ENCODE results near the gene MMP24. TPM values are rescaled to one million over a fixed set of nuclear protein-coding genes. Genes with fewer than 3 reads are reported as not detected.

The MMP24 gene
- total RNA-seq, 1 donor from 2014 or later: not detected

DNA sequence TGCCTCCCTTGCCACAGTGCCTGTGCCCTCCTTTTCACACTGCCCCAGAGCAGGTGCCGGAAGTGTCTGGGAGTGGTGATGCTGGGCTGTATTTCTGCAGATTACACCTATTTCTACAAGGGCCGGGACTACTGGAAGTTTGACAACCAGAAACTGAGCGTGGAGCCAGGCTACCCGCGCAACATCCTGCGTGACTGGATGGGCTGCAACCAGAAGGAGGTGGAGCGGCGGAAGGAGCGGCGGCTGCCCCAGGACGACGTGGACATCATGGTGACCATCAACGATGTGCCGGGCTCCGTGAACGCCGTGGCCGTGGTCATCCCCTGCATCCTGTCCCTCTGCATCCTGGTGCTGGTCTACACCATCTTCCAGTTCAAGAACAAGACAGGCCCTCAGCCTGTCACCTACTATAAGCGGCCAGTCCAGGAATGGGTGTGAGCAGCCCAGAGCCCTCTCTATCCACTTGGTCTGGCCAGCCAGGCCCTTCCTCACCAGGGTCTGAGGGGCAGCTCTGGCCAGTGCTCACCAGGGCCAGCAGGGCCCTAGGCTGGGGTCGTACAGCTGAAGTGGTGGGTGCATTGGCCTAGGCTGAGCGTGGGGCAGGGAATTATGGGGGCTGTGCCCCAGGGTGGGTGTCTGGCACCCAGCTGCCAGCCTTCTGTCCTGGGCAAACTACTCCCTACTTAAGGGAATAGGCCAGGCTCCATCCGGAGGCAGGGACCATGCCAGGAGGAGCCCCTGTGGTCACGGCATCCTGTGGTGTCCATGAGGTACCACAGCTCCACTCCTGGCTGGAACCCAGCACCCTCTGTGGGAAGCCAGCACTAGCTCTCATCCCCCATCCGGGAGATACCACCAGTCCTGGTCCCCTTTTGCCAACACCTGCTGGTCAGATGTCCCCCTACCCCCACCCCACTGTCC lies 47.9 kb downstream of the MMP24 start:
- Mint-ChIP-seq H3K9me3 (no peaks in the 10 kb centered on the region), H3K4me1 (peaks cover 18% of the 10 kb centered on the region), H3K27ac (no peak overlapping the region), H3K36me3 (ENCODE audit: low read depth) (peaks cover 46% of the 10 kb centered on the region), H3K4me3 (no peak overlapping the region), H3K27me3 (no peaks in the 10 kb centered on the region)
- no peak for DNase-seq
- TF ChIP-seq, protein P1, sequence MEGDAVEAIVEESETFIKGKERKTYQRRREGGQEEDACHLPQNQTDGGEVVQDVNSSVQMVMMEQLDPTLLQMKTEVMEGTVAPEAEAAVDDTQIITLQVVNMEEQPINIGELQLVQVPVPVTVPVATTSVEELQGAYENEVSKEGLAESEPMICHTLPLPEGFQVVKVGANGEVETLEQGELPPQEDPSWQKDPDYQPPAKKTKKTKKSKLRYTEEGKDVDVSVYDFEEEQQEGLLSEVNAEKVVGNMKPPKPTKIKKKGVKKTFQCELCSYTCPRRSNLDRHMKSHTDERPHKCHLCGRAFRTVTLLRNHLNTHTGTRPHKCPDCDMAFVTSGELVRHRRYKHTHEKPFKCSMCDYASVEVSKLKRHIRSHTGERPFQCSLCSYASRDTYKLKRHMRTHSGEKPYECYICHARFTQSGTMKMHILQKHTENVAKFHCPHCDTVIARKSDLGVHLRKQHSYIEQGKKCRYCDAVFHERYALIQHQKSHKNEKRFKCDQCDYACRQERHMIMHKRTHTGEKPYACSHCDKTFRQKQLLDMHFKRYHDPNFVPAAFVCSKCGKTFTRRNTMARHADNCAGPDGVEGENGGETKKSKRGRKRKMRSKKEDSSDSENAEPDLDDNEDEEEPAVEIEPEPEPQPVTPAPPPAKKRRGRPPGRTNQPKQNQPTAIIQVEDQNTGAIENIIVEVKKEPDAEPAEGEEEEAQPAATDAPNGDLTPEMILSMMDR (IDR thresholded peaks at IDR 0.05): no peak
- ChIA-PET CTCF (no interaction called here), POLR2A (interaction anchor here (0.6 to 0.7 kb wide), 2 partner anchors 137 to 180 kb away, joined by 3 to 4 read pairs; no protein-coding TSS in a partner anchor)
- intact Hi-C loops (cut with micrococcal nuclease): loop anchor here (5.0 kb wide), 1 partner anchor 317 kb away; the partner anchor contains the start of genes GSS and MYH7B
- ATAC-seq (ENCODE audit: low read depth): no peak

DNA sequence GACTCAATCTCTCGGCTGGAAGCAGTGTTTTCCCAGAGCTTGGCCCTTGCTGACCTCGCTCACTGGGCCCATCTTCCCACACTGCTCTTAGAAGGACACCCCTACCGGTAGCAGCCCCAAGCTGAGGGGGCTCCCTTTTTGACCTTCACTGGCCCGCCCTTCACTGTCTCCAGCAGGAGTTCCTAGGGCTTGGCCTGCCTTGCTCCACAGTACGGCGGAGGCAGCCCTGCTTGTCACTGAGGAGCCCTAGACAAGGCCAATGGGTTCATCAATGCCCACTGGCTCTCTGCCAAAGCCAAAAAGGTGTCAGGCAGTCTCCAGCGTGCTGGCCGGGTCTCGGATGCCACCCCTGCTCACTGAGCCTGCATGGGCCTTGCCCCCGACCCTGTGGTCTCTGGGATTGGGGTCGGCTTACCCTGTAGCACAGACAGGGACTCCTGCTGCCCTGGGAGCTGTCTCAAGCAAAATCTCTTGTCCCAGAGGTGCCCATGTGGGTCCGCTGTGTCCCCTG lies 49.3 kb downstream of the MMP24 start:
- Mint-ChIP-seq H3K9me3 (no peaks in the 10 kb centered on the region), H3K4me1 (peaks cover 22% of the 10 kb centered on the region), H3K27me3 (no peaks in the 10 kb centered on the region), H3K4me3 (peak overlapping the region; percentile 97), H3K36me3 (ENCODE audit: low read depth) (peaks cover 48% of the 10 kb centered on the region), H3K27ac (no peak overlapping the region)
- ChIA-PET POLR2A (interaction anchor here (0.6 to 1.5 kb wide), 2 partner anchors 9 to 1521 kb away, joined by 6 to 11 read pairs; partner anchors contain the start of gene EIF6), CTCF (no interaction called here)
- intact Hi-C loops (cut with micrococcal nuclease): loop anchor here (2.0 to 5.0 kb wide), 2 partner anchors 183 to 318 kb away; partner anchors contain the start of genes GSS, MYH7B and TRPC4AP
- ATAC-seq (ENCODE audit: low read depth) (no peak), DNase-seq (no peak)
- TF ChIP-seq, protein P1 (IDR thresholded peaks at IDR 0.05): no peak

DNA sequence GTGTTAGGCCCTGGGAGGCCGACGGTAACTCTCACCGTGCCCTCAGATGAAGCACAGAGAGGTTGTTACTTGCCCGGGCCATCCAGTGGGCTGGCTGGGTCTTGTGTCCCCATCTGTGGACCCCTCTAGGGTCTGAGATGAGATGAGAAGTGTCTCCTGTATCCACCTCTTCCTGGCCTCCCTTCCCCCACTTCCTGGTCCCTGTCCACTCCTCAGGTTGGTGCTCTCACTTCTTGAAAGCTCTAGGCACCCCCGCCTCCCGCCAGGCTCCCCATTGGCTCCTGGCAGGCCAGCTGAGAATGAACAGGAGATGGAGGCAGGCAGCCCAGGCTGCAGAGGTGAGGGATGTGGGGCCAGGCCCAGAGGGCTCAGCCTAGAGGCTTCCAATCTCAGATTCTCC lies 49.9 kb downstream of the MMP24 start:
- intact Hi-C loops (cut with micrococcal nuclease): loop anchor here (2.0 to 5.0 kb wide), 2 partner anchors 184 to 319 kb away; partner anchors contain the start of genes GSS, MYH7B and TRPC4AP
- ChIA-PET POLR2A (interaction anchor here (0.6 to 1.5 kb wide), 2 partner anchors 8 to 174 kb away, joined by 4 to 6 read pairs; partner anchors contain the start of gene EIF6), CTCF (no interaction called here)
- no peak for DNase-seq
- Mint-ChIP-seq H3K4me1 (peaks cover 22% of the 10 kb centered on the region), H3K27me3 (no peaks in the 10 kb centered on the region), H3K27ac (peak overlapping the region; percentile 99), H3K36me3 (ENCODE audit: low read depth) (peaks cover 43% of the 10 kb centered on the region), H3K4me3 (peak overlapping the region; percentile 97), H3K9me3 (no peaks in the 10 kb centered on the region)
- TF ChIP-seq, protein P1 (IDR thresholded peaks at IDR 0.05): no peak
- no peak for ATAC-seq (ENCODE audit: low read depth)

DNA sequence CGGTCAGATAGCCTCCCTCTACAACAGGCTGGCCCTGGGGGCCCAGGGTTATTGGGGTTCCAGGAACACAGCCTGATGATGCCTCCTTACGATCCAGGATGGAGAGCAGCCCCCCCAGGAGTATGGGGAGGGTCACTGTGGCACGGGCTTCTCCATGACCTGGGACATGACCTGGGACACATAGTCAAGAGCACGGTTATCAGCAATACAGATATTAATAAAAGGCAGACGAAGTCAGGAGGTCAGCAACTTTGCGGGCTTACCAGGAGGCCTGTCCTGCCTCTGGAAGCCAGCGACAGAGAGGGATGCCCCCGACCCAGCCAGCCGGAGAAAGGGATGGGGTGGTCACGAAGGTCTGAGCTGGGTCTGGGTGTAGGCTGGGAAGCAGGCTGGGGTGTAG lies 50.6 kb downstream of the MMP24 start:
- POLR2A ChIA-PET: interaction anchor here (0.6 to 1.6 kb wide), 7 partner anchors 14 to 677 kb away, joined by 3 to 13 read pairs (median 7); partner anchors contain the start of genes EDEM2, RBM39 and SCAND1
- DNase-seq: no peak
- CTCF ChIA-PET: interaction anchor here (1.4 kb wide), 1 partner anchor 8 kb away, joined by 4 read pairs; no protein-coding TSS in a partner anchor
- H3K27ac Mint-ChIP-seq: peak overlapping the region; percentile 99
- peaks cover 27% of the 10 kb centered on the region for H3K4me1 Mint-ChIP-seq
- TF ChIP-seq, protein P1 (IDR thresholded peaks at IDR 0.05): no peak
- ATAC-seq (ENCODE audit: low read depth): no peak
- intact Hi-C loops (cut with micrococcal nuclease): loop anchor here (1.0 to 5.0 kb wide), 4 partner anchors 184 to 401 kb away; partner anchors contain the start of genes ACSS2, GSS, MYH7B and TRPC4AP
- H3K27me3 Mint-ChIP-seq: no peaks in the 10 kb centered on the region
- peak overlapping the region; percentile 97 for H3K4me3 Mint-ChIP-seq
- H3K9me3 Mint-ChIP-seq: no peaks in the 10 kb centered on the region
- peaks cover 45% of the 10 kb centered on the region for H3K36me3 Mint-ChIP-seq (ENCODE audit: low read depth)
